CD4-positive, alpha-beta memory T cell (primary cell): Measurements from ENCODE around the gene PHACTR4. TPM values are rescaled to one million over a fixed set of nuclear protein-coding genes. Genes with fewer than 3 reads are reported as not detected.
A peak's percentile ranks its signal among the peaks of the same experiment; 100 is the strongest.
"Not testable (repeated sequence)": the region's sequence is repeated elsewhere in the genome, so short reads cannot be mapped to it uniquely, and the experiment has no call there.

Source experiments
- CTCF ChIA-PET: fragments of 350-600 bp; sonication (Branson Sonifier 250); formaldehyde crosslinking; loops from one replicate; lab custom pipeline; 2021; ENCODE audit warnings: inconsistent platforms; ENCODE audit not compliant: partially characterized antibody; lab: Charles Lee
- POLR2A ChIA-PET: fragments of 350-600 bp; sonication (Branson Sonifier 250); formaldehyde crosslinking; loops from one replicate; lab custom pipeline; 2021; ENCODE audit not compliant: partially characterized antibody; lab: Charles Lee
- DNase-seq, 5 donors: peaks; one replicate each; pipeline versions ENCODE4 v3.0.0 to v3.0.0-alpha.2; 2020 to 2022; ENCODE audit warnings: mixed read lengths in 1 of 5
- H3K27ac ChIP-seq: one replicate; pipeline ENCODE4 v1.7.0; 2013; ENCODE audit warnings: low read depth, low read length
- H3K27me3 ChIP-seq: 2 replicates; pipeline ENCODE4 v1.7.0; 2013; ENCODE audit warnings: mild to moderate bottlenecking, low read length, moderate library complexity; ENCODE audit not compliant: insufficient read depth
- H3K36me3 ChIP-seq: 2 replicates; pipeline ENCODE4 v1.7.0; 2013; ENCODE audit warnings: mild to moderate bottlenecking, low read length, moderate library complexity; ENCODE audit not compliant: insufficient read depth
- H3K4me1 ChIP-seq: 2 replicates; pipeline ENCODE4 v1.7.0; 2013; ENCODE audit warnings: mild to moderate bottlenecking, low read length, moderate library complexity; ENCODE audit not compliant: insufficient read depth
- H3K4me3 ChIP-seq, 2 donors: one replicate each; pipeline ENCODE4 v1.7.0; 2013; ENCODE audit warnings: low read length in 2 of 2, mild to moderate bottlenecking in 1 of 2
- H3K9me3 ChIP-seq, 2 donors: one replicate each; pipeline ENCODE4 v1.7.0; 2013; ENCODE audit warnings: low read length in 2 of 2, control low read depth in 1 of 2; ENCODE audit not compliant: control insufficient read depth in 1 of 2
- H3K27ac Mint-ChIP-seq, 7 donors: one replicate each; pipeline ENCODE4 v1.8.0; 2020 to 2021; ENCODE audit warnings: mixed read lengths in 7 of 7, mild to moderate bottlenecking in 6 of 7, inconsistent platforms in 3 of 7, moderate library complexity in 3 of 7
- H3K27me3 Mint-ChIP-seq, 2 donors: one replicate each; pipeline ENCODE4 v1.8.0; 2020 to 2021; ENCODE audit warnings: mixed read lengths in 2 of 2
- H3K36me3 Mint-ChIP-seq, 2 donors: one replicate each; pipeline ENCODE4 v1.8.0; 2020 to 2021; ENCODE audit warnings: mixed read lengths in 2 of 2, inconsistent platforms in 1 of 2, mild to moderate bottlenecking in 1 of 2
- H3K4me1 Mint-ChIP-seq, 4 donors: one replicate each; pipeline ENCODE4 v1.8.0; 2020 to 2021; ENCODE audit warnings: mixed read lengths in 4 of 4, mild to moderate bottlenecking in 1 of 4
- H3K4me3 Mint-ChIP-seq, 8 donors: one replicate each; pipeline ENCODE4 v1.8.0; 2020 to 2021; ENCODE audit warnings: mixed read lengths in 8 of 8, mild to moderate bottlenecking in 7 of 8, moderate library complexity in 6 of 8, inconsistent platforms in 3 of 8
- H3K9me3 Mint-ChIP-seq, 8 donors: one replicate each; pipeline ENCODE4 v1.8.0; 2020 to 2021; ENCODE audit warnings: mixed read lengths in 8 of 8, mild to moderate bottlenecking in 5 of 8, inconsistent platforms in 3 of 8, moderate library complexity in 1 of 8
- intact Hi-C: fragments of 100-400 bp; cut with micrococcal nuclease; formaldehyde crosslinking; loops from one replicate; pipeline ENCODE4 v1.15.1; 2023
- polyA plus RNA-seq, 2 donors: library from polyadenylated mRNA; unstranded; fragments of 300-500 nt; fragmentation: Illumina TruSeq; gene quantifications; one replicate each; pipeline ENCODE4 v1.2.3, GENCODE V29; 2021
- total RNA-seq, 2 experiments: library from RNA; stranded (reverse); gene quantifications; one replicate each; pipeline ENCODE4 v1.2.3, GENCODE V29; 2021

Gene PHACTR4
- 10 to 100 TPM; 27.1 to 28.8 TPM for total RNA-seq
- 10 to 100 TPM in 1 of 2 donors, 1 to 10 TPM in 1; 3.6 to 22.8 TPM for polyA plus RNA-seq

GRCh38 chr1:28369371-28370238 is at the start of gene PHACTR4:
PHACTR4 (plus strand) TSS chr1:28369740; CDS start chr1:28407448, 37,708 bp downstream.
- no peaks in the 10 kb centered on the region for H3K27me3 ChIP-seq
- H3K36me3 ChIP-seq, result no peaks in the 10 kb centered on the region
- Mint-ChIP-seq H3K4me1 (peaks cover 21 to 45% (median 34%) of the 10 kb centered on the region in 4 donors), H3K27ac (peak within 1 kb of the TSS; percentile 91 to 97 (median 94)), H3K4me3 (peak within 1 kb of the TSS; percentile 94 to 97 (median 96)), H3K27me3 (no peaks in the 10 kb centered on the region), H3K9me3 (no peaks in the 10 kb centered on the region), H3K36me3 (peaks cover 0 to 19% of the 10 kb centered on the region in 2 donors)
- ChIA-PET CTCF (interaction anchor here (0.8 to 2.2 kb wide), 6 partner anchors 10 to 507 kb away, joined by 3 to 13 read pairs (median 6); no protein-coding TSS in a partner anchor), POLR2A (interaction anchor here (0.5 to 2.0 kb wide), 11 partner anchors 10 to 368 kb away, joined by 3 to 7 read pairs (median 4); partner anchors contain the start of genes MED18, SESN2, TAF12 and YTHDF2)
- no peaks in the 10 kb centered on the region for H3K9me3 ChIP-seq
- peaks cover 36% of the 10 kb centered on the region for H3K4me1 ChIP-seq
- DNase-seq, result peak; percentile 67 to 83 (median 72)
- peak within 1 kb of the TSS; percentile 63 to 87 for H3K4me3 ChIP-seq
- peak within 1 kb of the TSS; percentile 84 for H3K27ac ChIP-seq
- intact Hi-C loops, result loop anchor here (1.0 to 2.0 kb wide), 2 partner anchors 40 to 137 kb away; partner anchors contain the start of genes MED18 and RCC1

GRCh38 chr1:28322194-28322593 is 47.3 kb upstream of the PHACTR4 start:
- Histone ChIP-seq H3K4me3 (no peak overlapping the region), H3K9me3 (no peaks in the 10 kb centered on the region), H3K27ac (no peak overlapping the region), H3K27me3 (no peaks in the 10 kb centered on the region), H3K4me1 (no peaks in the 10 kb centered on the region), H3K36me3 (no peaks in the 10 kb centered on the region)
- H3K36me3 Mint-ChIP-seq, result no peaks in the 10 kb centered on the region
- no peaks in the 10 kb centered on the region for H3K9me3 Mint-ChIP-seq
- no peaks in the 10 kb centered on the region for H3K4me1 Mint-ChIP-seq
- H3K27me3 Mint-ChIP-seq, result peaks cover 0 to 2% of the 10 kb centered on the region in 2 donors
- H3K4me3 Mint-ChIP-seq, result no peak overlapping the region
- no peak for DNase-seq
- H3K27ac Mint-ChIP-seq, result no peak overlapping the region
- POLR2A ChIA-PET, result no interaction called here
- CTCF ChIA-PET, result interaction anchor here (0.7 kb wide), 1 partner anchor 555 kb away, joined by 4 read pairs; no protein-coding TSS in a partner anchor
- intact Hi-C loops, result no loop called here

GRCh38 chr1:28323720-28324119 is 45.8 kb upstream of the PHACTR4 start:
- H3K36me3 Mint-ChIP-seq, result peaks cover 0 to 2% of the 10 kb centered on the region in 2 donors
- H3K9me3 Mint-ChIP-seq, result peaks cover 0 to 2% (median 0%) of the 10 kb centered on the region in 8 donors
- intact Hi-C loops, result no loop called here
- Histone ChIP-seq H3K36me3 (no peaks in the 10 kb centered on the region), H3K4me1 (peaks cover 7% of the 10 kb centered on the region), H3K27ac (no peak overlapping the region), H3K27me3 (no peaks in the 10 kb centered on the region), H3K4me3 (no peak overlapping the region), H3K9me3 (no peaks in the 10 kb centered on the region)
- DNase-seq, result no peak
- H3K4me3 Mint-ChIP-seq, result no peak overlapping the region
- CTCF ChIA-PET, result no interaction called here
- POLR2A ChIA-PET, result no interaction called here
- peaks cover 0 to 2% of the 10 kb centered on the region in 2 donors for H3K27me3 Mint-ChIP-seq
- peaks cover 3 to 8% (median 4%) of the 10 kb centered on the region in 4 donors for H3K4me1 Mint-ChIP-seq
- no peak overlapping the region for H3K27ac Mint-ChIP-seq

GRCh38 chr1:28326515-28326914 is 43.0 kb upstream of the PHACTR4 start:
- Mint-ChIP-seq H3K4me3 (no peak overlapping the region), H3K4me1 (peaks cover 12 to 27% (median 19%) of the 10 kb centered on the region in 4 donors), H3K27me3 (peaks cover 0 to 2% of the 10 kb centered on the region in 2 donors), H3K36me3 (peaks cover 1 to 18% of the 10 kb centered on the region in 2 donors), H3K27ac (peak overlapping the region in 1 of 7 donors; percentile 3), H3K9me3 (peaks cover 0 to 5% (median 0%) of the 10 kb centered on the region in 8 donors)
- ChIA-PET POLR2A (interaction anchor here (0.6 to 6.8 kb wide), 5 partner anchors 41 to 871 kb away, joined by 3 to 128 read pairs (median 24); partner anchors contain the start of gene SESN2), CTCF (interaction anchor here (1.0 to 3.2 kb wide), 3 partner anchors 11 to 80 kb away, joined by 3 to 40 read pairs (median 3); no protein-coding TSS in a partner anchor)
- intact Hi-C loops, result no loop called here
- no peaks in the 10 kb centered on the region for H3K36me3 ChIP-seq
- H3K4me1 ChIP-seq, result peaks cover 20% of the 10 kb centered on the region
- H3K4me3 ChIP-seq, result no peak overlapping the region
- no peak for DNase-seq
- H3K27me3 ChIP-seq, result no peaks in the 10 kb centered on the region
- H3K9me3 ChIP-seq, result no peaks in the 10 kb centered on the region
- no peak overlapping the region for H3K27ac ChIP-seq

- CTCF ChIA-PET, result interaction anchor here (1.0 to 3.2 kb wide), 3 partner anchors 11 to 81 kb away, joined by 3 to 40 read pairs (median 3); no protein-coding TSS in a partner anchor
- Histone ChIP-seq H3K27ac (no peak overlapping the region), H3K4me1 (peaks cover 20% of the 10 kb centered on the region), H3K36me3 (peaks cover under 1% of the 10 kb centered on the region), H3K27me3 (no peaks in the 10 kb centered on the region), H3K9me3 (no peaks in the 10 kb centered on the region), H3K4me3 (no peak overlapping the region)
- H3K4me3 Mint-ChIP-seq, result no peak overlapping the region
- H3K4me1 Mint-ChIP-seq, result peaks cover 12 to 28% (median 19%) of the 10 kb centered on the region in 4 donors
- peaks cover 0 to 2% of the 10 kb centered on the region in 2 donors for H3K27me3 Mint-ChIP-seq
- peak overlapping the region in 4 of 7 donors; percentile 3 to 83 (median 32) for H3K27ac Mint-ChIP-seq
- POLR2A ChIA-PET, result interaction anchor here (1.3 to 6.8 kb wide), 4 partner anchors 40 to 255 kb away, joined by 3 to 128 read pairs (median 56); partner anchors contain the start of gene SESN2
- peaks cover 6 to 23% of the 10 kb centered on the region in 2 donors for H3K36me3 Mint-ChIP-seq
- intact Hi-C loops, result no loop called here
- DNase-seq, result no peak
- H3K9me3 Mint-ChIP-seq, result peaks cover 0 to 5% (median 0%) of the 10 kb centered on the region in 8 donors
Measured at GRCh38 chr1:28326984-28327383, 42.6 kb upstream of the PHACTR4 start.

GRCh38 chr1:28327431-28327830 is 42.1 kb upstream of the PHACTR4 start:
- POLR2A ChIA-PET, result interaction anchor here (1.3 to 6.8 kb wide), 4 partner anchors 40 to 254 kb away, joined by 3 to 128 read pairs (median 56); partner anchors contain the start of gene SESN2
- H3K27me3 ChIP-seq, H3K36me3 ChIP-seq, H3K27ac ChIP-seq, H3K9me3 Mint-ChIP-seq, H3K27me3 Mint-ChIP-seq, H3K9me3 ChIP-seq, intact Hi-C loops, DNase-seq, H3K4me3 ChIP-seq, H3K4me3 Mint-ChIP-seq: not testable (repeated sequence)
- Mint-ChIP-seq H3K27ac (peak overlapping the region in 2 of 7 donors; percentile 3 to 99), H3K4me1 (peaks cover 14 to 31% (median 21%) of the 10 kb centered on the region in 4 donors), H3K36me3 (peaks cover 11 to 27% of the 10 kb centered on the region in 2 donors)
- peaks cover 25% of the 10 kb centered on the region for H3K4me1 ChIP-seq
- CTCF ChIA-PET, result interaction anchor here (1.0 to 3.2 kb wide), 4 partner anchors 10 to 81 kb away, joined by 3 to 40 read pairs (median 4); no protein-coding TSS in a partner anchor
